Measurements from ENCODE around the gene ILK.

Gene ILK

GRCh38 chr11:6607190-6607795 is 3.7 kb downstream of the ILK start:
- no peak for DNase-seq

- no peak for DNase-seq
Observed at GRCh38 chr11:6608011-6608410, 4.4 kb downstream of the ILK start.

GRCh38 chr11:6608726-6609501 is 5.3 kb downstream of the ILK start:
- DNase-seq, result no peak

- no peak for DNase-seq
Observed at GRCh38 chr11:6609502-6610015, 6.0 kb downstream of the ILK start.

GRCh38 chr11:6610591-6610990 is 7.0 kb downstream of the ILK start:
- DNase-seq, result no peak

- DNase-seq, result peak; percentile 46
Observed at GRCh38 chr11:6611092-6611962, 7.8 kb downstream of the ILK start.

GRCh38 chr11:6611963-6612212 is 8.3 kb downstream of the ILK start:
- no peak for DNase-seq

GRCh38 chr11:6612213-6613041 is 8.9 kb downstream of the ILK start, which contains the start of gene TAF10:
Gene TAF10, minus strand, starts transcription at chr11:6612216. Its CDS starts 27 bp downstream, at chr11:6612189.
- peak; percentile 99 for DNase-seq

GRCh38 chr11:6613496-6613895 is 9.9 kb downstream of the ILK start:
- DNase-seq, result no peak

- DNase-seq, result no peak
Observed at GRCh38 chr11:6614446-6614845, 10.9 kb downstream of the ILK start.

GRCh38 chr11:6615046-6615445 is 11.5 kb downstream of the ILK start:
- DNase-seq, result no peak

GRCh38 chr11:6615882-6616585 is 12.5 kb downstream of the ILK start:
- no peak for DNase-seq

- no peak for DNase-seq
Observed at GRCh38 chr11:6616596-6617250, 13.1 kb downstream of the ILK start.

GRCh38 chr11:6617315-6617781 is 13.8 kb downstream of the ILK start:
- no peak for DNase-seq

- DNase-seq, result peak; percentile 92
Observed at GRCh38 chr11:6618117-6619003, 14.8 kb downstream of the ILK start.

- DNase-seq, result peak; percentile 97
Observed at GRCh38 chr11:6619004-6619745, 15.6 kb downstream of the ILK start, which contains the start of gene TPP1. Gene TPP1, minus strand, starts transcription at chr11:6619422. Its CDS starts 22 bp downstream, at chr11:6619400.

GRCh38 chr11:6620636-6621035 is 17.1 kb downstream of the ILK start:
- no peak for DNase-seq

- DNase-seq, result no peak
Observed at GRCh38 chr11:6621711-6622211, 18.2 kb downstream of the ILK start.

All from hematopoietic multipotent progenitor cell treated with erythropoietin and hydrocortisone succinate and interleukin-3 and kit ligand, for 4 days (in vitro differentiated cells).